Breast epithelium (tissue), 4 donors: ENCODE measurements around the gene PPRC1. TPM values are rescaled to one million over a fixed set of nuclear protein-coding genes. Genes with fewer than 3 reads are reported as not detected.
"Not testable (repeated sequence)": the region's sequence is repeated elsewhere in the genome, so short reads cannot be mapped to it uniquely, and the experiment has no call there.

Experiments used
- DNase-seq, 2 donors: peaks; one replicate each; pipeline ENCODE4 v3.0.0-alpha.2; 2019; ENCODE audit warnings: low spot score in 2 of 2
- H3K27ac ChIP-seq, 2 donors: fragments of 200-600 bp; sonication (generic) in 1 of 2; one replicate each; pipeline ENCODE4 v1.5.1; 2016 to 2019; ENCODE audit warnings: mild to moderate bottlenecking in 1 of 2
- H3K27me3 ChIP-seq, 2 donors: fragments of 200-600 bp; sonication (generic) in 1 of 2; one replicate each; pipeline versions ENCODE4 v1.5.1 to v1.6.0; 2017 to 2019; ENCODE audit warnings: control low read depth in 1 of 2, mild to moderate bottlenecking in 1 of 2
- H3K36me3 ChIP-seq: fragments of 200-600 bp; one replicate; pipeline ENCODE4 v1.5.1; 2019
- H3K4me1 ChIP-seq, 2 donors: fragments of 200-600 bp; sonication (generic); one replicate each; pipeline ENCODE4 v1.5.1; 2016 to 2019; ENCODE audit warnings: control low read depth in 1 of 2
- H3K4me3 ChIP-seq, 3 donors: fragments of 200-600 bp; sonication (generic); 1 replicate in 2 of 3; 2 replicates in 1 of 3; pipeline ENCODE4 v1.5.1; 2016 to 2019; ENCODE audit warnings: mild to moderate bottlenecking in 3 of 3, moderate library complexity in 2 of 3
- H3K9me3 ChIP-seq, 2 donors: fragments of 200-600 bp; sonication (generic) in 1 of 2; one replicate each; pipeline ENCODE4 v1.5.1; 2016 to 2019; ENCODE audit warnings: control low read depth in 1 of 2
- POLR2A ChIP-seq: fragments of 450-650 bp; IDR thresholded peaks from one replicate; pipeline ENCODE4 v1.6.1; 2016; ENCODE audit warnings: antibody characterized with exemption, mild to moderate bottlenecking, moderate library complexity
- POLR2AphosphoS5 ChIP-seq, 3 donors: sonication (generic); formaldehyde crosslinking; IDR thresholded peaks; one replicate each; pipeline ENCODE4 v1.6.1; 2017; ENCODE audit warnings: antibody characterized with exemption in 3 of 3
- intact Hi-C: fragments of 100-400 bp; cut with DNase I; formaldehyde crosslinking; loops from one replicate; pipeline ENCODE4 v1.15.1; 2023; ENCODE audit warnings: low total_unique reads
- total RNA-seq, 3 donors: library from RNA; depleted of rRNA; stranded (reverse); fragments of >200 nt; gene quantifications; one replicate each; pipeline ENCODE4 v1.1.0, GENCODE V29; 2016
- TF ChIP-seq, protein P1 (sequence below), 3 donors: fragments of 450-650 bp; IDR thresholded peaks; one replicate each; pipeline ENCODE4 v1.5.1; 2016 to 2017; ENCODE audit warnings: antibody characterized with exemption in 3 of 3, mild to moderate bottlenecking in 3 of 3, moderate library complexity in 3 of 3

The PPRC1 gene
- total RNA-seq, 3 donors from 2014 or later, result 9.1 to 21.0 (median 19.8) TPM

- intact Hi-C loops, result no loop called here
- H3K9me3 ChIP-seq, result no peaks in the 10 kb centered on the region
- no peak for TF ChIP-seq POLR2A
- TF ChIP-seq POLR2AphosphoS5 (IDR thresholded peaks at IDR 0.05), result no peak
- TF ChIP-seq, protein P1, sequence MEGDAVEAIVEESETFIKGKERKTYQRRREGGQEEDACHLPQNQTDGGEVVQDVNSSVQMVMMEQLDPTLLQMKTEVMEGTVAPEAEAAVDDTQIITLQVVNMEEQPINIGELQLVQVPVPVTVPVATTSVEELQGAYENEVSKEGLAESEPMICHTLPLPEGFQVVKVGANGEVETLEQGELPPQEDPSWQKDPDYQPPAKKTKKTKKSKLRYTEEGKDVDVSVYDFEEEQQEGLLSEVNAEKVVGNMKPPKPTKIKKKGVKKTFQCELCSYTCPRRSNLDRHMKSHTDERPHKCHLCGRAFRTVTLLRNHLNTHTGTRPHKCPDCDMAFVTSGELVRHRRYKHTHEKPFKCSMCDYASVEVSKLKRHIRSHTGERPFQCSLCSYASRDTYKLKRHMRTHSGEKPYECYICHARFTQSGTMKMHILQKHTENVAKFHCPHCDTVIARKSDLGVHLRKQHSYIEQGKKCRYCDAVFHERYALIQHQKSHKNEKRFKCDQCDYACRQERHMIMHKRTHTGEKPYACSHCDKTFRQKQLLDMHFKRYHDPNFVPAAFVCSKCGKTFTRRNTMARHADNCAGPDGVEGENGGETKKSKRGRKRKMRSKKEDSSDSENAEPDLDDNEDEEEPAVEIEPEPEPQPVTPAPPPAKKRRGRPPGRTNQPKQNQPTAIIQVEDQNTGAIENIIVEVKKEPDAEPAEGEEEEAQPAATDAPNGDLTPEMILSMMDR (IDR thresholded peaks at IDR 0.05), result no peak
- no peaks in the 10 kb centered on the region for H3K27me3 ChIP-seq
- no peak for DNase-seq
- H3K27ac ChIP-seq, result no peak overlapping the region
- no peak overlapping the region for H3K4me3 ChIP-seq
- H3K36me3 ChIP-seq, result no peaks in the 10 kb centered on the region
- no peaks in the 10 kb centered on the region for H3K4me1 ChIP-seq
Observed at GRCh38 chr10:102184606-102185005, 51.8 kb downstream of the PPRC1 start.

- no peak for TF ChIP-seq POLR2A
- TF ChIP-seq, protein P1 (IDR thresholded peaks at IDR 0.05), result no peak
- TF ChIP-seq POLR2AphosphoS5 (IDR thresholded peaks at IDR 0.05), result no peak
- intact Hi-C loops, result no loop called here
- H3K36me3 ChIP-seq, result no peaks in the 10 kb centered on the region
Observed at GRCh38 chr10:102185272-102185671, 52.4 kb downstream of the PPRC1 start.

DNA sequence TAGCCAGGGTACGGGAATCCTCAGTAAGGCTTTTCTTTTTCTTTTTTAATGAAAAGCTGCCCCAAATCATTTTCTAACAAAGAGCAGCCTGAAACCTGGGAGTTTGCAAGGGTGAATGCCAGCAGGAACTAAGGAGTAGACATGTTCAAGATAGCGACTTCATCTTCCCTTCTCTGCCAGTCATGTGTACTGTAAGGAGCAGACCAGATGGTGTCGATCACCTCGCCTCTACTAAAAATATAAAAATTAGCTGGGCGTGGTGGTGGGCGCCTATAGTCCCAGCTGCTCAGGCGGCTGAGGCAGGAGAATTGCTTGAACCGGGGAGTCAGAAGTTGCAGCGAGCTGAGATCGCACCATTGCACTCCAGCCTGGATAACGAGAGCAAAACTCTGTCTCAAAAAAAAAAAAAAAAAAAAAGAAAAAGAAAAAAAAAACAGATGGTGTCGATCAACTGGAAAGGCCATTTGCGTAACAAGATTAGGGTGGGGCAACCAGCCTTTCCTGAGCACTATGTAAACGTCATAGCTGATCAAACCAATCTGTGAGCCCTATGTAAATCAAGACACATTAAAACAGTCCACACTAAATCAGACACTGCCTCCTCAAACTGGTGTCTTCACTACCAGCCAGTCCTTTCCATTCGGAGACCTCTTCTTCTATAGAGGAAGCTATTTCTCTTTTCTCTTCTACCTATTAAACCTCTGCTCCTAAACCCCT is 53.1 kb downstream of the PPRC1 start:
- TF ChIP-seq, protein P1 (IDR thresholded peaks at IDR 0.05), result no peak
- TF ChIP-seq POLR2AphosphoS5 (IDR thresholded peaks at IDR 0.05), result no peak
- TF ChIP-seq POLR2A, result no peak
- no peaks in the 10 kb centered on the region for H3K27me3 ChIP-seq
- H3K9me3 ChIP-seq, result peaks cover 0 to 5% of the 10 kb centered on the region in 2 donors
- H3K4me1 ChIP-seq, result no peaks in the 10 kb centered on the region
- intact Hi-C loops, result no loop called here
- H3K36me3 ChIP-seq, result no peaks in the 10 kb centered on the region
- no peak overlapping the region for H3K27ac ChIP-seq
- DNase-seq, result no peak
- peak overlapping the region in 1 of 3 donors; percentile 19 for H3K4me3 ChIP-seq

More at GRCh38 chr10:102185272-102185671, 52.4 kb downstream of the PPRC1 start:
- H3K9me3 ChIP-seq, result peaks cover 0 to 3% of the 10 kb centered on the region in 2 donors
- no peaks in the 10 kb centered on the region for H3K27me3 ChIP-seq
- DNase-seq, result no peak
- H3K4me1 ChIP-seq, result no peaks in the 10 kb centered on the region
- H3K27ac ChIP-seq, result no peak overlapping the region
- no peak overlapping the region for H3K4me3 ChIP-seq

GRCh38 chr10:102188298-102188940 is 55.6 kb downstream of the PPRC1 start:
- no peak for DNase-seq
- H3K4me1 ChIP-seq, result no peaks in the 10 kb centered on the region
- no peak overlapping the region for H3K27ac ChIP-seq
- no peak for TF ChIP-seq POLR2AphosphoS5 (IDR thresholded peaks at IDR 0.05)
- TF ChIP-seq POLR2A, result no peak
- TF ChIP-seq, protein P1 (IDR thresholded peaks at IDR 0.05), result no peak
- H3K9me3 ChIP-seq, result peaks cover 0 to 9% of the 10 kb centered on the region in 2 donors
- intact Hi-C loops, result no loop called here
- no peaks in the 10 kb centered on the region for H3K27me3 ChIP-seq
- no peaks in the 10 kb centered on the region for H3K36me3 ChIP-seq
- no peak overlapping the region for H3K4me3 ChIP-seq

- H3K4me3 ChIP-seq, DNase-seq, intact Hi-C loops, H3K27ac ChIP-seq, H3K27me3 ChIP-seq, H3K36me3 ChIP-seq, H3K9me3 ChIP-seq, H3K4me1 ChIP-seq: not testable (repeated sequence)
Observed at GRCh38 chr10:102188941-102189898, 56.4 kb downstream of the PPRC1 start.
